ENCODE measurements around the gene GPR151. TPM values are rescaled to one million over a fixed set of nuclear protein-coding genes. Genes with fewer than 3 reads are reported as not detected.

The GPR151 gene
- polyA plus RNA-seq, 4 donors, result not detected

Other genes with a start within 250 kb of the GPR151 start
- under 1 TPM in 3 of 4 donors, not detected in 1; 0.06 to 0.11 (median 0.07) TPM for gene POU4F3, start 177.4 kb downstream of the GPR151 start, polyA plus RNA-seq (ENCODE audit: insufficient read length in 4 of 4)
- 100 to 1,000 TPM in 3 of 4 donors, 10 to 100 TPM in 1; 82.6 to 176 (median 119) TPM for gene TCERG1, start 68.9 kb downstream of the GPR151 start, polyA plus RNA-seq (ENCODE audit: insufficient read length in 4 of 4)